ENCODE results near the gene ADPRHL1.
A peak's percentile ranks its signal among the peaks of the same experiment; 100 is the strongest.
"Not testable (repeated sequence)": the region's sequence is repeated elsewhere in the genome, so short reads cannot be mapped to it uniquely, and the experiment has no call there.

The ADPRHL1 gene

GRCh38 chr13:113393226-113393562 is 60.1 kb downstream of the ADPRHL1 start:
- TF ChIP-seq CTCF (IDR thresholded peaks at IDR 0.05; ENCODE audit: low read depth, low read length) (no peak), POLR2A (IDR thresholded peaks at IDR 0.05; ENCODE audit: extremely low read depth, insufficient read length) (no peak), MYC (IDR thresholded peaks at IDR 0.05; ENCODE audit: low read depth, low read length) (no peak), MAX (IDR thresholded peaks at IDR 0.05; ENCODE audit: low read depth, low read length) (no peak)
- DNase-seq (ENCODE audit: low read depth), result peak; percentile 25
- H3K4me3 ChIP-seq (ENCODE audit: low read depth, low read length), result peak overlapping the region; percentile 81

GRCh38 chr13:113390874-113391497 is 62.3 kb downstream of the ADPRHL1 start:
- DNase-seq (ENCODE audit: low read depth), result no peak
- no peak overlapping the region for H3K4me3 ChIP-seq (ENCODE audit: low read depth, low read length)
- TF ChIP-seq MAX (IDR thresholded peaks at IDR 0.05; ENCODE audit: low read depth, low read length) (no peak), MYC (IDR thresholded peaks at IDR 0.05; ENCODE audit: low read depth, low read length) (no peak), CTCF (IDR thresholded peaks at IDR 0.05; ENCODE audit: low read depth, low read length) (no peak), POLR2A (IDR thresholded peaks at IDR 0.05; ENCODE audit: extremely low read depth, insufficient read length) (no peak)

GRCh38 chr13:113389586-113389985 is 63.7 kb downstream of the ADPRHL1 start:
- not testable (repeated sequence) for DNase-seq (ENCODE audit: low read depth); H3K4me3 ChIP-seq (ENCODE audit: low read depth, low read length)

- TF ChIP-seq POLR2A (IDR thresholded peaks at IDR 0.05; ENCODE audit: extremely low read depth, insufficient read length) (no peak), CTCF (IDR thresholded peaks at IDR 0.05; ENCODE audit: low read depth, low read length) (no peak), MYC (IDR thresholded peaks at IDR 0.05; ENCODE audit: low read depth, low read length) (no peak), MAX (IDR thresholded peaks at IDR 0.05; ENCODE audit: low read depth, low read length) (no peak)
- H3K4me3 ChIP-seq (ENCODE audit: low read depth, low read length), result no peak overlapping the region
- no peak for DNase-seq (ENCODE audit: low read depth)
Observed at GRCh38 chr13:113387396-113387795, 65.9 kb downstream of the ADPRHL1 start.

- TF ChIP-seq POLR2A (IDR thresholded peaks at IDR 0.05; ENCODE audit: extremely low read depth, insufficient read length) (no peak), CTCF (IDR thresholded peaks at IDR 0.05; ENCODE audit: low read depth, low read length) (no peak)
- no peak for DNase-seq (ENCODE audit: low read depth)
- no peak overlapping the region for H3K4me3 ChIP-seq (ENCODE audit: low read depth, low read length)
Observed at GRCh38 chr13:113383089-113383488, 70.2 kb downstream of the ADPRHL1 start.

GRCh38 chr13:113382542-113382941 is 70.7 kb downstream of the ADPRHL1 start:
- not testable (repeated sequence) for H3K4me3 ChIP-seq (ENCODE audit: low read depth, low read length); DNase-seq (ENCODE audit: low read depth)

- no peak for DNase-seq (ENCODE audit: low read depth)
- no peak overlapping the region for H3K4me3 ChIP-seq (ENCODE audit: low read depth, low read length)
- TF ChIP-seq MAX (IDR thresholded peaks at IDR 0.05; ENCODE audit: low read depth, low read length), result no peak
- TF ChIP-seq POLR2A (IDR thresholded peaks at IDR 0.05; ENCODE audit: extremely low read depth, insufficient read length), result no peak
- no peak for TF ChIP-seq CTCF (IDR thresholded peaks at IDR 0.05; ENCODE audit: low read depth, low read length)
- no peak for TF ChIP-seq MYC (IDR thresholded peaks at IDR 0.05; ENCODE audit: low read depth, low read length)
Observed at GRCh38 chr13:113378825-113379224, 74.5 kb downstream of the ADPRHL1 start.

Data from NB4 (cell line).